GM12872 (cell line): ENCODE measurements around the gene LENEP.

Experiments
- TF ChIP-seq, protein P1 (sequence below): IDR thresholded peaks from 3 replicates; pipeline ENCODE4 v1.5.1; 2011; ENCODE audit warnings: low read depth, mild to moderate bottlenecking, low read length, moderate library complexity; ENCODE audit not compliant: insufficient read depth

The LENEP gene

DNA sequence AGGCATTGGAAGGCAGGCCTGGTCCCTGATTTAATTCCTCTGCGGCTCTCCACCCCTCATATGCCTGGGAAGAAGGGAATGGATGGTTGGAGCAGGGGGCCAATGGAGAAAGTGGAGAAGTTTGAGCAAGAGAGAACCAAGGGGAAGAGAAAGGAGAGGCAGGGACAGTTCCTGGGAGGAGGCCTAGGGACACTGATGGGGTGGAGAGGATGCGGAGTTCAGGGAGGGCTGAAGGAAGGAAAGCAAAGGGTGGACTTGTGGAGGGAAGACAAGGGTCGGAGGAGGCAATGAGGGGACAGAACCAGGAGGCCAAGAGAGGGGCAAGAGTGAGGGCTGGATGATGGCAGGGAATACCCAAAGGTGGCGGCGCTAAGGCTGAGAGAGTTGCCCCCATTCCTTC is 16.4 kb downstream of the LENEP start:
- TF ChIP-seq, protein P1, sequence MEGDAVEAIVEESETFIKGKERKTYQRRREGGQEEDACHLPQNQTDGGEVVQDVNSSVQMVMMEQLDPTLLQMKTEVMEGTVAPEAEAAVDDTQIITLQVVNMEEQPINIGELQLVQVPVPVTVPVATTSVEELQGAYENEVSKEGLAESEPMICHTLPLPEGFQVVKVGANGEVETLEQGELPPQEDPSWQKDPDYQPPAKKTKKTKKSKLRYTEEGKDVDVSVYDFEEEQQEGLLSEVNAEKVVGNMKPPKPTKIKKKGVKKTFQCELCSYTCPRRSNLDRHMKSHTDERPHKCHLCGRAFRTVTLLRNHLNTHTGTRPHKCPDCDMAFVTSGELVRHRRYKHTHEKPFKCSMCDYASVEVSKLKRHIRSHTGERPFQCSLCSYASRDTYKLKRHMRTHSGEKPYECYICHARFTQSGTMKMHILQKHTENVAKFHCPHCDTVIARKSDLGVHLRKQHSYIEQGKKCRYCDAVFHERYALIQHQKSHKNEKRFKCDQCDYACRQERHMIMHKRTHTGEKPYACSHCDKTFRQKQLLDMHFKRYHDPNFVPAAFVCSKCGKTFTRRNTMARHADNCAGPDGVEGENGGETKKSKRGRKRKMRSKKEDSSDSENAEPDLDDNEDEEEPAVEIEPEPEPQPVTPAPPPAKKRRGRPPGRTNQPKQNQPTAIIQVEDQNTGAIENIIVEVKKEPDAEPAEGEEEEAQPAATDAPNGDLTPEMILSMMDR: no peak

DNA sequence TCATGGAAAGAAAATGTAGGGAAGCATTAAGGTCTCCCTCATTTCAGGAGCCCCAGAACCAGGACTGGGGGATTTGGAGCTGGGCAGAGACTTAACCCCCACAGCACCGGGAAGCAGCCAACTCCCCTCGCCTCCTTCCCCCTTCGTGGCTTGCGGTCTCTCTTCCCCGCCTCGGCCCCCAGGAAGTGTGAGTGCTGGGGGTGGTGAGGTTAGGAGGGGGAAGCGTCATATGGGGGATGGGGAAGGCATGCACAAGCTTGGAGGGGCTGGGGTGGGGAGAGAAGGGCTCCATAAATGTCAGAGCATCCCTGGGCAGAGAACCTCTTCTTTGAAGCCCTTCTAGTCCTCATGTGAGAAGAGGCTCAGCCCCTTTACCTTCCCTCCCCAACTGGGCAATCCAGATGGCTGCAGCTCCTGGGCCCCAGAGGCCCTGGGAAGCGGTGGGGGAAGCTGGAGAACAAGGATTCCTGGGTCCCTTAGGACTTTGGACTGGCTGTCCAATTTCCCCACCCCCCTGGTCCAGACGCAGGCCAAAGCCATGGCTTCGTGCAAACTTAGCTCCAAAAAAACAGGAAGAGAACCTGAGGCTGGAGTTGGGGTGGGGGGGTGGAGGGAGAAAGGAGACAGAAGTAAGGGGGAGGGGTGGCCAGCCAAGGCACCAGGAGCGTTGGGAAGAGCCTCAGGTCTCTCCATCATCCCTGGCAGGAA is 17.0 kb downstream of the LENEP start:
- TF ChIP-seq, protein P1: no peak

DNA sequence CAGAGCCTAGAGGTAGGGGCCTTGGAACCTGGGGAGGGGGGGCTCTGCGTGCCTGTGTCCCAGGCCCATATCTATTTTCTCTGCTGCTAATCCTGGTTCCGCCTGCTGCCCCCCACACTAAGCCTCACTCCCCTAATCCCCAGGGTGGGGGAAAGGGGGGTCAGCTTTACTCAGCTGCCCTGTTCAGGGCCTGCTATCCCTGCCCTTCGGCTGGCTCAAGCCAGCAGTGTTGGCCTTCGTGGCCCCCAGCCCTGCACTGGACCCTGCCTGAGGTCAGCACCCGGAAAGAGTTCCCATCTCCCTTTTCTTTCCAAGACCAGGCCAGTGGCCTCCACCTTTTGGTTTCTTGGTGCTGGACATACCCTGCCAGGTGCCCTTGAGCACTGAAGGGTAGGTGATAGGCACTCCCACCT is 17.6 kb downstream of the LENEP start:
- TF ChIP-seq, protein P1: no peak

DNA sequence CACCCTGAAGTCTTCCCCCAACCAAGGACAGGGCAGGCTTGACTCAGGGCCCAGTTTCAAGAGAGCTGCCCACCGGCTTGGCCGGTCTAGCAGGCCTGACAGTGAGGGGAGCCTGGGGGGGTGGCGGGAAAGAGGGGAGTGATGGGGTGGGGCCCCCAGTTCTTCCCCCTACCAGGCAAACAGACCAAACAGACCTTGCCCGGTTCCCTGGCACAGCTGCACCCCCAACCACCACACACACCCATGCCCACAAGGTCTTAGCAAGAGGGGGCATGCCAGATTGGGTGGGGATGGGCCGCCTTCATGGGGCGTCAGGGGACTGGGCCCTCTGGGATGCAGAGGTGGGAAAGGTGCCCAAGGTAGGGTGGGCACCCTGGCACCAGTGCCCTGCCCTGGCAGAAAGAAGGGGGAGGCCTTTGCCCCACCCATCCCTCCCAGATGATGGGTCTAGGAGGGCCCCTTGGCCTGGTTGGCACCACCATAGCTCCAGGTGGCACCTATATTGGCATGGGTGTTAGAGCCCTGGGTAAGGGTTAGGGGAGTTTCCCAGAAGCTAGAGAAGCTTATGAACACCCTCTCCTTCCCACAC is 18.1 kb downstream of the LENEP start:
- TF ChIP-seq, protein P1: no peak

DNA sequence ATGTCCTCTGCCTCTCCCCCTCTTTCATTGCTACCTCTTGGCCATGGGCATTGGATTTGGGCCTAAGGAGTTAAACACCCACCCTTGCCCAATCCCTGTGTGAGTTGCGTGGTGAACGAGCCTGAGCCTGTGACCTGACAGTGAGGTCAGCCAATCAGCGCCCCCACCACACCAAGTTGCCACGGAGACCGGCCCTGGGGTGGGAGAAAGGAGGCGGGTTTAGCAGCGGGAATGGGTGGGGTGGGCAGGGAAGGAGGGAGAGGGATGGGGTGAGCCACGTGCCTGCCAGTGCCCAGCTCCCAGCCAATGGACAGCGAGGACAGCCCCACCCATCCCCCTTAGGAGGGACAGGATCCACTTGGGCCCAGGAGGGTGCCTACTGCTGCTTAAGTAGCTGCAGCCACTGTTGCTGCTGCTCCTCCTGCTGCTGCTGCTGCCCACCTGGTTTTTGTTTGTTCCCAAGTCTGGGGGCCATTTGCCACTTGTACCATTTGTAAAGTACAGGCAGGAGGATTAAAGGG is 18.7 kb downstream of the LENEP start:
- TF ChIP-seq, protein P1: no peak

DNA sequence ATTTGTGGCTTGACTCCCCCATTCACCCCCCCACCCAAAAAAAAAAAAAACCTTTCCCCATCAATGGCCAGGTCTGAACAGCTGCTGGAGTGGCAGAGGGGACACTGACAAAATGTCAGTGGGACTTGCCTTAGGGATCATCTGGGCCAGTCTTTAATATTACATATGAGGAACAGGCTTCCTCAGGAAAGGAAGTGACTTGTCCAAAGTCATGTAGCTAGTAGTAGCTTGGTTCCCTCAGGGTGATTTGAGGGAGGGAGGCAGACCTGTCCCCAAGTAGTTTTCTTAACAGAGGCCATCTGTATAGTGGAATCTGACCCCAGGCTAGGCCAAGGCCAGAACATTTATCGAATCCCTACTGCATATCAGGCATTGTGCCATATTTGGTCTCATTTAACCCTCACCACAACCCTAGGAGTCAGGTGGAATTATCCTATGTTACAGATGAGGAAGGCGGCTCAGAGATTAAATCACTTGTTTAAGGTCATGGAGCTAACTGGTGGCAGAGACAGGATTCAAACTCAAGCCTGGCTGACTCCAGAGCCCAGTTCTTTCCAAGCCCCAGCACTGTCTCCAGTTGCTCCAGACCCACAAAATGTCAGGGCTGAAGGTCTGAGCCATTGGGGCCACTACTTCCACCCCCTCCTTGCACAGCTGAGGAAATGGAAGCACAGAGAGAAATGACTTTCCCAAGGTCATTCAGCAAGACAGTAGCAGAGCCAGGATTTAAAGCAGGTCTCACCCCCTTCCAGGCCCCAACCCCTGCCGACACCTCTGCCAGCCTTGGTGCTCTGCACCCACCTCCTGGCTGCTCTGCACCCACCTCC is 19.6 kb downstream of the LENEP start:
- TF ChIP-seq, protein P1: no peak

DNA sequence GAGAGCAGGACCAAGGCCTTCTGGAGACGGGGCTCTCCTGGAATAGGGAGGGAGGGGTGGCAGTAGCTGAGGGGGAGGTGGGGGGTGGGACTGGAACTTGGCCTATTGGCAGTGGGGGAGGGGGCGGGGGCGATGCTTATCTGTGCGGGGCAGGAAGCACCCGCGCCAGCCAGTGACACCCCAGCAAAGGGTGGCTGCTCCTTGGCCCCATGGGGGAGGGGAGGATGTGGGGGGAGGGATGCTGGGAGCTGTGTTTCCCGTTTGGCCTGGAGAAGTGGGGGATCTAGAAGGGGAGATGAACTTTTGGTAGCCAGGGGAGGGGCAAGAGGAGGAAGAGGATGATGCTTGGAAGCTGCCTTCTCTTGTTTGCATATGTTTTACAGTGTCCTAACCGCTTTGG is 20.2 kb downstream of the LENEP start:
- TF ChIP-seq, protein P1: no peak
